Activated CD8-positive, alpha-beta memory T cell treated with anti-CD3 and anti-CD28 coated beads, Interleukin-2, amount 10 ng/mL, durations not matched to agents 7 days and 5 days (primary cell): Measurements from ENCODE around the gene CAMTA1. TPM values are rescaled to one million over a fixed set of nuclear protein-coding genes. Genes with fewer than 3 reads are reported as not detected.

Experiments used
- ATAC-seq: fragments of 150-1000 bp; cut with Tn5 transposase; one replicate; pipeline ENCODE4 v1.10.0; 2021; ENCODE audit warnings: moderate library complexity
- CTCF ChIA-PET: fragments of 350-600 bp; sonication (Branson Sonifier 250); formaldehyde crosslinking; loops from one replicate; lab custom pipeline; 2021; ENCODE audit warnings: antibody characterized with exemption; lab: Charles Lee
- DNase-seq: peaks from one replicate; pipeline ENCODE4 v3.0.0-alpha.2; 2020
- H3K27ac Mint-ChIP-seq: one replicate; pipeline ENCODE4 v1.8.0; 2021; ENCODE audit warnings: mild to moderate bottlenecking, mixed read lengths
- H3K27me3 Mint-ChIP-seq: one replicate; pipeline ENCODE4 v1.8.0; 2021; ENCODE audit warnings: mixed read lengths
- H3K36me3 Mint-ChIP-seq: one replicate; pipeline ENCODE4 v1.8.0; 2021; ENCODE audit warnings: mild to moderate bottlenecking, mixed read lengths
- H3K4me1 Mint-ChIP-seq: one replicate; pipeline ENCODE4 v1.8.0; 2021; ENCODE audit warnings: mixed read lengths
- H3K4me3 Mint-ChIP-seq: one replicate; pipeline ENCODE4 v1.8.0; 2021; ENCODE audit warnings: mild to moderate bottlenecking, moderate library complexity, mixed read lengths
- H3K9me3 Mint-ChIP-seq: one replicate; pipeline ENCODE4 v1.8.0; 2022; ENCODE audit warnings: low read depth, mixed read lengths
- total RNA-seq, 2 experiments: library from RNA; stranded (reverse); gene quantifications; one replicate each; pipeline ENCODE4 v1.2.3, GENCODE V29; 2021

Gene CAMTA1
- total RNA-seq, 2 experiments from 2014 or later: 42.8 to 43.2 TPM

- Mint-ChIP-seq H3K36me3 (no peaks in the 10 kb centered on the region), H3K4me1 (no peaks in the 10 kb centered on the region), H3K4me3 (no peak overlapping the region), H3K9me3 (no peaks in the 10 kb centered on the region), H3K27me3 (no peaks in the 10 kb centered on the region), H3K27ac (no peak overlapping the region)
- no peak for DNase-seq
- CTCF ChIA-PET: no interaction called here
- ATAC-seq: no peak
These were observed 683.0 kb downstream of the CAMTA1 start for GRCh38 chr1:7468248-7468647.

DNA sequence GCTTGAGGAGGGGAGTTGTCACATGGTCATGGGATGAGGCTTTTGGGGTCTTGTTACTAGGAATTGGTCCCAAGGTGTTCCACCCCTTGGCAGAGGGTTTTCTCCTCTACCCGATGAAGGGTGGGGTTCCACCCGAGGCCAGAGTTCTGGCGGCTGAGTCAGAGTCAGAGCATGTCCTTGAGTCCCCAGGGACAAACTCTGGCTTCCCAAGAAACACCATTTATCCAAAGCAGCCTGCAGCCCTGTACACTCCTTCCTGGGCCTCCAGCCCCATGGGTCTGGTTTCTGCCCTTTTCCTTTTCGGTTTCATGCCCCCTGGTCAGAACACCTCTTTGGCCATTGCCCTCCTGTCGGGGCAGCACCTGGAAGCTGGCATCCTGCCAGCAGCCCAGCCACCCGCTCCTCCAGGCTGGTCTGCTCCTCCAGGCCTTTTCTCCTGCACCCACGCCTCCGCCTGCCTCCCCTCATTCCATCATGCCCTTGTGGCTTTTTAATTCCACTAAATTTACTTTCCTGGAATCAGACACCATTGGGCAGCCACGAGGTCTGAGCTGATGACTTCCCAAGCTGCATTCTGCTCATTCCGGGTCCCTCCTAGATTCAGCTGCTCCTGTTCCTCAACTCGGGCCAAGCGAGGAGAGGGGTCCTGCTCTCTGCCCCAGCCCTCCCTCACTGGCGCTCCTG, 684.1 kb downstream of the CAMTA1 start:
- Mint-ChIP-seq H3K4me3 (no peak overlapping the region), H3K27ac (no peak overlapping the region), H3K27me3 (no peaks in the 10 kb centered on the region), H3K36me3 (no peaks in the 10 kb centered on the region), H3K4me1 (no peaks in the 10 kb centered on the region), H3K9me3 (no peaks in the 10 kb centered on the region)
- no peak for DNase-seq
- CTCF ChIA-PET: no interaction called here
- ATAC-seq: no peak

GRCh38 chr1:7470904-7471638, 685.8 kb downstream of the CAMTA1 start:
- no peak overlapping the region for H3K27ac Mint-ChIP-seq
- no peaks in the 10 kb centered on the region for H3K4me1 Mint-ChIP-seq
- DNase-seq: no peak
- H3K9me3 Mint-ChIP-seq: no peaks in the 10 kb centered on the region
- no peaks in the 10 kb centered on the region for H3K27me3 Mint-ChIP-seq
- H3K4me3 Mint-ChIP-seq: no peak overlapping the region
- H3K36me3 Mint-ChIP-seq: no peaks in the 10 kb centered on the region
- CTCF ChIA-PET: no interaction called here
- no peak for ATAC-seq

DNA sequence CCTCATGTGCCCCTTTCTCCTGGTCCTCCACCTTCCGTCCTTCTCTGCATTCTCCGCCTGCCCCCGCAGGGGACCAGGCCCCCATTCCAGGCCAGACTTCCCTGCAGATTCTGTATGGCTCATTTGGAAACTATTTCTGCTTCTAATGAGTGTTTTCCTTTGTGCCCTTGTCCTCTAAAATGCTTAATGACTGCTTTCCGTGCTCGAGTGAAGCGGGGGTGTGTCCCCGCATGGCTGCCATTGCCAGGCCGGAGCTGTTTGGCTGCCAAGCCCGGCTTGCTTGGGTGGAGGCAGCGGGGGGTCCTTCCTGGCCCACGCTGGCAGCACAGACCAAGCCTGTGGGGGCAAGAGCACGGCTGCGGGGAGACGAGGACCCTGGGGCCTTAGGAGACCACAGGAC, 686.6 kb downstream of the CAMTA1 start:
- CTCF ChIA-PET: no interaction called here
- H3K36me3 Mint-ChIP-seq: no peaks in the 10 kb centered on the region
- ATAC-seq (no peak), DNase-seq (no peak)
- H3K9me3 Mint-ChIP-seq: no peaks in the 10 kb centered on the region
- H3K27ac Mint-ChIP-seq: no peak overlapping the region
- no peak overlapping the region for H3K4me3 Mint-ChIP-seq
- H3K4me1 Mint-ChIP-seq: no peaks in the 10 kb centered on the region
- no peaks in the 10 kb centered on the region for H3K27me3 Mint-ChIP-seq

DNA sequence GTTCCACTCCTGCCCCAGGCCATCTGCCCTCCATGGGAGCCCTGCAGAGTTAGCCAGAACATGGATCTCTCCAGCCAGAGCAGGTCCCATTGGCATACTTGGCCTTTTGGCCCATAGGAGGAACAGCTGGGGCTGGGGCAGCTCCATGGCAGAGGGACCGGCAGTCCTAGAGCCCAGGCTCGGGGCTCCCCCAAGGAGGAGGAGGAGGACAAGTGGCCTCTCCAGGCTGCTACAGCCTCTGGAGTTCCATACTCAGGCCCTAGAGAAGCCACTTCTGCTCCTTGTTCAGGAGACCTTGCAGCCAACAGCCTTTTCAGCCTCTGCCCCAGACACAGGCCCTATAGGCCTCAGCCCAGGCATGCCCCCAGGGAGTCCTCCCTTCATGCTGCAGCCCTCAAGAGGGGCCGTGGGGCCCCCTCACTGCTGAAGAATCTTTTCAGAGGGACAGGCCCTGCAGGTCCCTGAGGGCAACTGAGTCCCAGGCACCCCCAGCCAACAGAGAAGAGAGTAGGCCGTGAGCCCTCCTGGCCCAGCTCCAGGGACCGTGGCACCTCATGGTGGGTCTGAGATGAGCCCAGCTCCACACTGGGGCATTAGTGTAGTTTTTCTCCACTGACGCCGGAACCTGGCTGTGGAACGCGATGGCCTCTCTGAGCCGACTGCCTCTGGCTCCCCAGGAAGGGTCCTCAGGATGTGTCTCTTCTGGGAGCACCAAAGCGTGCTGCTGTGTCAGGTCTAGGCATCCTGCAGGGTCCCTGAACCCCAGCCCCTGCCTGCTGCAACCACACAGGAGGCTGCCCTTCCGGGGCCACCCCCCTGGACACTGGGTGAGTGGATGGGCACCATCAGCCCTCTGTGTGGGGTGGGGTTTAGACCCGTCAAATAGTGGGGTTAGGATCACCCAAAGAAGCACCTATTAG, 688.2 kb downstream of the CAMTA1 start:
- no peaks in the 10 kb centered on the region for H3K9me3 Mint-ChIP-seq
- no peak overlapping the region for H3K27ac Mint-ChIP-seq
- ATAC-seq: no peak
- no peak overlapping the region for H3K4me3 Mint-ChIP-seq
- H3K4me1 Mint-ChIP-seq: no peaks in the 10 kb centered on the region
- CTCF ChIA-PET: no interaction called here
- H3K36me3 Mint-ChIP-seq: no peaks in the 10 kb centered on the region
- DNase-seq: no peak
- no peaks in the 10 kb centered on the region for H3K27me3 Mint-ChIP-seq

DNA sequence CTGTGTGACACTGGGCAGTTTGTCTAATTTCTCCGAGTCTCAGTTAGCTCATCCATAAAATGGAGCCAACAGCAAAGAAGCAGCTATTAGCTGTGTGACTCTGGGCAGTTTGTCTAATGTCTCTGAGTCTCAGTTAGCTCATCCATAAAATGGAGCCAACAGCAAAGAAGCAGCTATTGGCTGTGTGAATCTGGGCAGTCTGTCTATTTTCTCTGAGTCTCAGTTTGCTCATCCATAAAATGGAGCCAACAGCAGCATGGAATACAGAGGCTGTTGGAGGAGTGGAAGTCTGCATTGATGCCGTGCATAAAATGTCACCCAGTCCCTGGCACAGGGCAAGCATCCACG, 688.9 kb downstream of the CAMTA1 start:
- Mint-ChIP-seq H3K27ac (no peak overlapping the region), H3K27me3 (no peaks in the 10 kb centered on the region), H3K36me3 (no peaks in the 10 kb centered on the region), H3K4me1 (no peaks in the 10 kb centered on the region), H3K4me3 (no peak overlapping the region), H3K9me3 (no peaks in the 10 kb centered on the region)
- no peak for DNase-seq
- no peak for ATAC-seq
- CTCF ChIA-PET: no interaction called here

- H3K27ac Mint-ChIP-seq: no peak overlapping the region
- no peaks in the 10 kb centered on the region for H3K27me3 Mint-ChIP-seq
- CTCF ChIA-PET: no interaction called here
- DNase-seq: no peak
- H3K4me1 Mint-ChIP-seq: no peaks in the 10 kb centered on the region
- no peaks in the 10 kb centered on the region for H3K9me3 Mint-ChIP-seq
- H3K36me3 Mint-ChIP-seq: no peaks in the 10 kb centered on the region
- ATAC-seq: no peak
- H3K4me3 Mint-ChIP-seq: no peak overlapping the region
These were observed 689.7 kb downstream of the CAMTA1 start for GRCh38 chr1:7474786-7475502.

DNA sequence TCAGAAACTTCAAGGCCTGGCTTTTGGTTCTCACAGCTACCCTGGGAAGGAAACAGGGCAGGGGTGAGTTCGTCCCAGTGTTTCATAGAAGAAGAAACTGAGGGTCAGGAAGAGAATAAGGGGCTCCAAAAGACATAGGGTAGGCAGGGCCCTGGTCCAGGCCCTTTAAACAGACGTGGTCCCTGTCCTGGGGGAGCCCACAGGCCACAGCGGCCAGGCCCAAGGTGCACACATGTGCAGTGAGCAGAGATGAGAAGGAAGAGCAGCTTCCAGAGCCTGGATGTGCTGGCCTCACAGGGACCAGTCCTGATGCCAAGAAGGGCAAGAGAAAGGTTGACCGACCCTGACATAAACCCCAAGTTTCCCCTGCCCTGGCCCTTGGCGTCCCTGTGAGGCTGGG, 690.4 kb downstream of the CAMTA1 start:
- Mint-ChIP-seq H3K4me1 (no peaks in the 10 kb centered on the region), H3K9me3 (no peaks in the 10 kb centered on the region), H3K4me3 (no peak overlapping the region), H3K27ac (no peak overlapping the region), H3K27me3 (no peaks in the 10 kb centered on the region), H3K36me3 (no peaks in the 10 kb centered on the region)
- CTCF ChIA-PET: no interaction called here
- DNase-seq: no peak
- ATAC-seq: no peak

- H3K4me3 Mint-ChIP-seq: no peak overlapping the region
- no peaks in the 10 kb centered on the region for H3K27me3 Mint-ChIP-seq
- H3K27ac Mint-ChIP-seq: no peak overlapping the region
- H3K9me3 Mint-ChIP-seq: no peaks in the 10 kb centered on the region
- ATAC-seq: no peak
- no peaks in the 10 kb centered on the region for H3K36me3 Mint-ChIP-seq
- H3K4me1 Mint-ChIP-seq: no peaks in the 10 kb centered on the region
- CTCF ChIA-PET: no interaction called here
- no peak for DNase-seq
These were observed 691.1 kb downstream of the CAMTA1 start for GRCh38 chr1:7476402-7476801.

GRCh38 chr1:7476861-7477547, 691.8 kb downstream of the CAMTA1 start:
- no peaks in the 10 kb centered on the region for H3K4me1 Mint-ChIP-seq
- no peaks in the 10 kb centered on the region for H3K9me3 Mint-ChIP-seq
- no peak for DNase-seq
- ATAC-seq: no peak
- H3K36me3 Mint-ChIP-seq: no peaks in the 10 kb centered on the region
- CTCF ChIA-PET: no interaction called here
- H3K27me3 Mint-ChIP-seq: no peaks in the 10 kb centered on the region
- H3K27ac Mint-ChIP-seq: no peak overlapping the region
- H3K4me3 Mint-ChIP-seq: no peak overlapping the region

DNA sequence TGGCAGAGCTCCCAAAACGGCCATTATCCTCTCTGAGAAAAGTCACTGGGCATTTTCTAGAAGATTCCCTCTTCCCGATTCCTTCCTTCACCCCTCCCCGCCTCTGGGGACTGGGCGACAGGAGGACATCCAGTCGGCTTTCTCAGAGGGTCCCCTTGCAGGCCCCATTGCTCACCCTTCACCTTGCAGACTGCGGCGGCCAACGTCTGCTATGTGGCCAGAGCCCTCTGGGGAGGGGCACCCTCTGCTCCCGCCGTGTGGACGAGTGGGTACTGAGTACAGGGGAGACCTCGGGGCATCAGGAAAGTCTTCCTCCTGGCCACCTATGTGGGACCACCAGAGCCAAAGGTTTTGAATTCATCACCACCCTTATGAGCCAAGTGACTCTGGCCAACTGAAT, 692.3 kb downstream of the CAMTA1 start:
- CTCF ChIA-PET: no interaction called here
- no peaks in the 10 kb centered on the region for H3K4me1 Mint-ChIP-seq
- DNase-seq (no peak), ATAC-seq (no peak)
- H3K4me3 Mint-ChIP-seq: no peak overlapping the region
- no peaks in the 10 kb centered on the region for H3K27me3 Mint-ChIP-seq
- H3K36me3 Mint-ChIP-seq: no peaks in the 10 kb centered on the region
- H3K27ac Mint-ChIP-seq: no peak overlapping the region
- H3K9me3 Mint-ChIP-seq: no peaks in the 10 kb centered on the region

DNA sequence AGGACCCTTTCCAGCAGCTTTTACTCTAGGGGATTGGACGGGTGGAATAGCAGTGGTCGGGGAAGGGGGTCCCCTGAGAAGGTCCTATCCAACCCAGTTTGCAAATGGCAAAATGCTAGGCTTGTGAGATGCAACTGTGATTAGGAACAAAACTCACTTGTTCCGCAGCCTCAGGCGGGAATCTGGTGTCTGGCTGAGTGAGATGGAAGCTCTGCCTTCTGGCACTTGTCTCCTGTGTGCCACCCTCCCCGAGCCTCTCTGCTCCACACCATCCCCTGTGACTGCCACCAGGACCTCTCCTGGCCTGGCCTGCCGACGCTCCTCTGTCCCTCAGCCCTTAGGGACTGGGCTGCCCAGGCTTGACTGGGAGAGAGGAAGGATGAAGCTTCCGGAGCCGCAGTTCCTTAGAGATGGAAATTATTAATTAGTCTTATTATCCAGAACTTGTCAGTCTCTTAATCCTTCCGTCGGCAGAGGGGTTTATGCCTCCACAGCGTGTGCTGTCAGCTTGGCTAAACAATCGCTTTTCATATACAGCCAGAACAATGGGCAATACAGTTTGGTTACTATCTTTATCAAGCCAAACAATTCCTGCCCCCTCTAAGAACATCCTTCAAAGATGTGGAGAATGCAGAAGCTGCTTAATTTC, 693.0 kb downstream of the CAMTA1 start:
- Mint-ChIP-seq H3K27me3 (no peaks in the 10 kb centered on the region), H3K27ac (no peak overlapping the region), H3K4me3 (no peak overlapping the region), H3K36me3 (no peaks in the 10 kb centered on the region), H3K4me1 (no peaks in the 10 kb centered on the region), H3K9me3 (no peaks in the 10 kb centered on the region)
- ATAC-seq (no peak), DNase-seq (no peak)
- CTCF ChIA-PET: no interaction called here
